ENCODE data around the gene PCBP3. TPM values are rescaled to one million over a fixed set of nuclear protein-coding genes. Genes with fewer than 3 reads are reported as not detected.

The PCBP3 gene
- total RNA-seq, 1 experiment from 2014 or later = 10.9 TPM

DNA sequence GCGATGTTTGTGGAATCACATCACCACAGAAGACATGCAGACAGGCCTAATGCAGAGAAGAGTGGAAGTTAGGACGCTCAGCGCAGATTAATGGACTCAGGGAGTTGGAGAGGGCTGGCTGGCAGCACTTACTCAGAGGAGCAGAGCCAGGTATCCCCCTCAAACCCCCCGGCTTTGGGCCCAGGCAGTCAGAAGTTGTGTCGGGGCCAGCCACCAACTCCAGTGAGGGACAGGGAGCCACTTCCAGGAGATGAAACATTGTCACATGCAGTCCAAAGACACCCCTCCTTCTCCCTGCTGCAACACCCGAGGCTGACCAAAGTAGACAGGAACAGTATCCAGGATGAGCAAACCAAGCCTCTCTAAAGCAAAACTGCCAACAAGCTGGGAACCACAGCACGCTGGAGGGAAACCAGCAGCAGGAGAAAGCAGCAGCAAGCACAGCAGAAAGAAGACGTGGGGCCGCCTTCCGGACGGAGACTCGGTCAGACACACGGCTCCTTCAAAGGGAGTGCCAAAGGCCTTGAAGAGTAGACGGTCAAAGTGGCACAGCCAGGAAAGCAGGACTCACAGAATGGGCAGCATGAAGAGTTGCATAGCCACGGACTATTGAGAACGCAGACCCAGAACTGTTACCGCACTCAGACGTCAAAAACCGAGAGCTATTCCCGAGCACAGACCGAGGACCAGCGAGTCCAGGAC lies 149.3 kb downstream of the PCBP3 start:
- H3K9me3 Mint-ChIP-seq = no peaks in the 10 kb centered on the region; a peak in 1 of 5 replicates
- Histone ChIP-seq H4K91ac (ENCODE audit: insufficient read length, low read depth, low read length) (no peak overlapping the region), H3T11ph (ENCODE audit: low read length) (no peak overlapping the region), H2AFZ (ENCODE audit: low read length) (no peak overlapping the region), H2AK5ac (ENCODE audit: insufficient read length, low read length) (no peak overlapping the region), H2BK120ac (ENCODE audit: low read depth, low read length, poor library complexity, severe bottlenecking) (no peak overlapping the region), H3K18ac (ENCODE audit: insufficient read length, low read depth, low read length) (peak overlapping the region; percentile 54), H4K20me1 (ENCODE audit: control insufficient read depth, insufficient read depth, insufficient read length) (peaks cover 3% of the 10 kb centered on the region), H3K23ac (ENCODE audit: insufficient read length, low read depth, low read length) (no peak overlapping the region), H3K27me3 (ENCODE audit: insufficient read depth, low read length) (no peaks in the 10 kb centered on the region), H3K4me1 (ENCODE audit: insufficient read depth, low read length) (no peaks in the 10 kb centered on the region), H3K56ac (ENCODE audit: insufficient read length, low read depth, low read length) (no peak overlapping the region), H3K79me1 (ENCODE audit: insufficient read depth, low read depth, low read length, poor library complexity, severe bottlenecking) (no peaks in the 10 kb centered on the region), H2BK5ac (ENCODE audit: insufficient read length, low read length) (no peak overlapping the region), H4K8ac (replicated peaks; ENCODE audit: insufficient read length, low read depth, low read length) (no peak overlapping the region), H3K4ac (ENCODE audit: low read depth, low read length) (no peak overlapping the region), H3K23me2 (ENCODE audit: insufficient read length, low read depth, low read length, poor library complexity, severe bottlenecking) (no peaks in the 10 kb centered on the region), H2BK12ac (ENCODE audit: insufficient read length, low read depth, low read length) (no peak overlapping the region), H3K9ac (ENCODE audit: extremely low read depth, insufficient read length, low read length) (no peak overlapping the region), H3K14ac (ENCODE audit: insufficient read depth, low read length) (no peak overlapping the region), H4K5ac (ENCODE audit: insufficient read length, low read depth, low read length) (no peak overlapping the region), H3K9me3 (ENCODE audit: control insufficient read depth, low read depth, low read length) (no peaks in the 10 kb centered on the region), H3K27ac (ENCODE audit: insufficient read length, low read depth, low read length) (no peak overlapping the region), H3K79me2 (ENCODE audit: insufficient read depth, low read length) (no peaks in the 10 kb centered on the region), H2BK20ac (ENCODE audit: low read depth, low read length, poor library complexity, severe bottlenecking) (no peak overlapping the region), H3K4me2 (ENCODE audit: insufficient read depth, insufficient read length, low read length) (no peak overlapping the region), H2BK15ac (ENCODE audit: low read depth, low read length) (no peak overlapping the region)
- H3K4me3 Mint-ChIP-seq = no peak overlapping the region
- peak overlapping the region in 1 of 3 experiments; percentile 9; a peak in 1 of 7 replicates for H3K27ac Mint-ChIP-seq
- TF ChIP-seq, protein P1, sequence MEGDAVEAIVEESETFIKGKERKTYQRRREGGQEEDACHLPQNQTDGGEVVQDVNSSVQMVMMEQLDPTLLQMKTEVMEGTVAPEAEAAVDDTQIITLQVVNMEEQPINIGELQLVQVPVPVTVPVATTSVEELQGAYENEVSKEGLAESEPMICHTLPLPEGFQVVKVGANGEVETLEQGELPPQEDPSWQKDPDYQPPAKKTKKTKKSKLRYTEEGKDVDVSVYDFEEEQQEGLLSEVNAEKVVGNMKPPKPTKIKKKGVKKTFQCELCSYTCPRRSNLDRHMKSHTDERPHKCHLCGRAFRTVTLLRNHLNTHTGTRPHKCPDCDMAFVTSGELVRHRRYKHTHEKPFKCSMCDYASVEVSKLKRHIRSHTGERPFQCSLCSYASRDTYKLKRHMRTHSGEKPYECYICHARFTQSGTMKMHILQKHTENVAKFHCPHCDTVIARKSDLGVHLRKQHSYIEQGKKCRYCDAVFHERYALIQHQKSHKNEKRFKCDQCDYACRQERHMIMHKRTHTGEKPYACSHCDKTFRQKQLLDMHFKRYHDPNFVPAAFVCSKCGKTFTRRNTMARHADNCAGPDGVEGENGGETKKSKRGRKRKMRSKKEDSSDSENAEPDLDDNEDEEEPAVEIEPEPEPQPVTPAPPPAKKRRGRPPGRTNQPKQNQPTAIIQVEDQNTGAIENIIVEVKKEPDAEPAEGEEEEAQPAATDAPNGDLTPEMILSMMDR (conservative IDR thresholded peaks at IDR 0.05) = no peak
- no peak for DNase-seq
- no CpG with 5 or more reads among the region's 22 CpGs for WGBS (ENCODE audit: extremely low coverage, insufficient read length, low lambda C conversion rate)
- peaks cover 0 to 4% (median 0%) of the 10 kb centered on the region in 3 experiments; a peak in 1 of 7 replicates for H3K36me3 Mint-ChIP-seq (ENCODE audit: insufficient read depth in 1 of 3, low read depth in 3 of 3)
- no peaks in the 10 kb centered on the region for H3K4me1 Mint-ChIP-seq
- H3K27me3 Mint-ChIP-seq (ENCODE audit: low read depth) = peaks cover 2% of the 10 kb centered on the region; the same call in 1 of the 2 replicates
